Endothelial cell of hepatic sinusoid (primary cell): Measurements from ENCODE around the gene MYT1.

Experiments used
- in situ Hi-C: cut with HindIII; loops from 2 replicates; pipeline ENCODE4 v1.10.0; 2017; ENCODE audit warnings: low sequenced_read_pairs

MYT1 gene

GRCh38 chr20:64210656-64211369 lies 46.6 kb downstream of the MYT1 start:
- in situ Hi-C loops = loop anchor here (5.0 kb wide), 2 partner anchors 49 to 51 kb away; partner anchors contain the start of gene MYT1

DNA sequence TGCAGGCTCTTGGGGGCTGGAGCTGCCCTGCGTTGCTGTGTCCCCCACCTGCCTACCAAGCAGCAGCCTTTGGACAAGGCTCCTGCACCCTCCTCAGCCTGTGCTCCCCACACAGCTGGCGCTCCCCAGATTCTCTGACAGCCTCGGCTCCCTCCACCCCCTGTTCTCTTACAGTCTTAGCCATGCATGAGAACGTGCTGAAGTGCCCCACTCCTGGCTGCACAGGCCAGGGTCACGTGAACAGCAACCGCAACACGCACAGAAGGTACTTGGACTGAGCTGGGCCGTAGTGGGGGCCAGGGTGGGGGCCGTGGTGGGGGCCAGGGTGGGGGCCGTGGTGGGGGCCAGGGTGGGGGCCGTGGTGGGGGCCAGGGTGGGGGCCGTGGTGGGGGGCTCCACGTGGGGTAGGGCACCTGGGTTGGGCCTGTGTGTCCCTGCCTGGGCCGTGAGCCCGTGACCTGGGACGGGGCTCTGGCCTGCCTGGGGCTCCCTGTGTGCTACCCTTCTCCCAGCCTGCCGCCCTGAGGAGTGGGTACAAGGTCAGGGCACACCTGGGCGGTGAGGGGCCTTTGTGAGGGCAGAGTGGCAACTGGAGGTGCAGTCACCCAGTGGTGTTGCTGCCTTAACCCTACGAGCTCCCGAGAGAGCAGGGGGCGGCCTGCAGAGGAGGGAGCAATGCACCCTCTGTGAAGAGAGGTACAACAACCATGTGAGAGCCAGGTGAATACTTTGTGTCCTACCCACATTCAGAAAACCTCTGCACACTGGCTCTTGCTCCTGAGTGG lies 47.8 kb downstream of the MYT1 start:
- in situ Hi-C loops = loop anchor here (5.0 kb wide), 2 partner anchors 50 kb away; partner anchors contain the start of gene MYT1

GRCh38 chr20:64212755-64213154 lies 48.5 kb downstream of the MYT1 start:
- in situ Hi-C loops = loop anchor here (5.0 kb wide), 2 partner anchors 50 kb away; partner anchors contain the start of gene MYT1

DNA sequence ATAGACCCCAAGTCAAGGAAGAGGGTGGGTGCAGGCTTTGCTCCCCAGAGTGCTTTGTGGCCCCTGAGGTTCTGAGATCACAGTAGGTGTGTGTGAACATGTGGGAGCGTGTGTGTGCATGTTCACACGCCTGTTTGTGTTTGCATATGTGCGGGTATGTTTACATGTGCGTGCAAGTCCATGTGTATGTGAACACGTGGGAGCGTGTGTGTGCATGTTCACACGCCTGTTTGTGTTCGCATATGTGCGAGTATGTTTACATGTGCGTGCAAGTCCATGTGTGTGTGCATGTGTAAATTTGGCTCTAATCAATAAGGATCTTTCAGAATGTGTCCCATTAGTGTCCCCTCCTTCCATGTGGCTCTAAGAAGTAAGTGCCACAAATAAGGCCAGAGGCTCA lies 49.9 kb downstream of the MYT1 start:
- in situ Hi-C loops = loop anchor here (5.0 kb wide), 2 partner anchors 48 to 52 kb away; partner anchors contain the start of gene MYT1

DNA sequence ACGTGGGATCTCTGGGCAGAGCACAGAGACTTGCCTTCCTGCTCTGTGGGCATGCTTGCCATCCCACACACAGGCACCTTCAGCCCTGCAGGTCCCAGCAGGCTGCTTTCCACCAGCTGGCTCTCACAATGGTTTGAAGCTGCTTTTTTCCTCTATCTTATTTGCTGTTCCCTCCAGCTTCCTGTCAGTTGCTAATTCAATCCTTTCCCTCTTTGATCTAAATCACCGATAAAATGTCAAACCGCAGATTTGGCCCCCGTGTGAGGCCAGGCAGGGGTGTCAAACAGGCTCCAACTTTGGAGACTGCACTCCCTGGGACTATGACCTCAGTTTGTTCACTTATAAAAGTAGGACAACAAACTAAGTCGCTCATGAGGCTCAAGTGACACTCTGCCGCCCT lies 50.7 kb downstream of the MYT1 start:
- in situ Hi-C loops = loop anchor here (5.0 kb wide), 2 partner anchors 47 to 53 kb away; partner anchors contain the start of gene MYT1

DNA sequence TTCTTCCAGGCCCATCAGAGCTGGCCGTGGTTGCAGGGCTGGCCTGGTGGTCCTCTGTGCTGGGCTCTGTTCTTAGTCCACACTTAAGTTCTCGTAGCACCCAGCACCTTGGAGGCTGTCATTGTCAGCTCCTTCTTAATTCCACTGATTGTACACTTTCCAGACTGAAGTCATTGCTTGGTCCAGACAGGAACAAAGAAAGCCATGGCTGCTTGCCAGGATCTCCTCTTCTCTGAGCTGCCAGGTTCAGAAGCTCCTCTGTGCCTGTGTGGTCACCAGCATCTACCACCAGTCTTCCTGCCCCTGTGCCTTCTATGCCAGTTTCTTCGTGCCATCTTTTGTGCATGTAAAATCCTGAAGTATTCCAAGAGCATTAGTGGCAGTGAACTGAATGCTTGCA lies 51.8 kb downstream of the MYT1 start:
- in situ Hi-C loops = no loop called here

- in situ Hi-C loops = no loop called here
These were observed 52.7 kb downstream of the MYT1 start for GRCh38 chr20:64216910-64217309.

DNA sequence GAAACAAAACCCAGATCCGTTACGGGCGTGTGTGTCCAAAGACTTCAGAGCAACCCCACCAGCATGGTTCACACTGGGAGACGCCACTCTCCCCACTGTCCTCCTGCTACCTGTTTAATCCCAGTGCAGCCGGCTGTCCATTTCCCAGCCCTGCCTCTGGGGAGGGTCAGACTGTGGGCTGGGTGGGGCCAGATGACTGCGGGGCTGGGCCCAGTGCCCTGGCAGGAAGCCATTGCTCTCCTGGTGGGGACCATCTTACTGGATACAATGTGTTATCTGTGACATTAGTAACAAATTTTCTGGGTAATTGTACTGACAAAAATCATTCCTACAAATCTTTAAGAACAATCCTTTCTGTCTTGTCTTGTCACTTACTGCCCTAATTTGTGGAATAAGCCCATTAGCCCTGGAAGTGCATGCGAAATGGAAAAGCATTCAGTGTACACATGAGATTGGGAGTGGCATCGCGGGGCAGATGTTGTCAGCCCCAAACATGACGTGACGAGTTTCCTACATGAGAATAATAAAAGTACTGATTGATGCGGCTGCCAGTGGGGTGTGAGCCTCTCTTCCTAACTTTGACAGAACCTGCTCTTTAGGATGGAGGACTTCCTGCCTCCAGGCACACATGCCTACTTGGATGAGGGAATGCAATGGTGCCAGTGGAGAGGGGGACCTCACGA lies 53.4 kb downstream of the MYT1 start:
- in situ Hi-C loops = no loop called here

GRCh38 chr20:64219202-64219601 lies 55.0 kb downstream of the MYT1 start:
- in situ Hi-C loops = no loop called here

GRCh38 chr20:64219730-64220129 lies 55.5 kb downstream of the MYT1 start:
- in situ Hi-C loops = no loop called here

- in situ Hi-C loops = no loop called here
These were observed 56.2 kb downstream of the MYT1 start for GRCh38 chr20:64220420-64220819.

GRCh38 chr20:64220891-64221527 lies 56.8 kb downstream of the MYT1 start:
- in situ Hi-C loops = no loop called here

- in situ Hi-C loops = no loop called here
These were observed 58.1 kb downstream of the MYT1 start for GRCh38 chr20:64222291-64222735.

- in situ Hi-C loops = no loop called here
These were observed 58.7 kb downstream of the MYT1 start for GRCh38 chr20:64222851-64223525.

DNA sequence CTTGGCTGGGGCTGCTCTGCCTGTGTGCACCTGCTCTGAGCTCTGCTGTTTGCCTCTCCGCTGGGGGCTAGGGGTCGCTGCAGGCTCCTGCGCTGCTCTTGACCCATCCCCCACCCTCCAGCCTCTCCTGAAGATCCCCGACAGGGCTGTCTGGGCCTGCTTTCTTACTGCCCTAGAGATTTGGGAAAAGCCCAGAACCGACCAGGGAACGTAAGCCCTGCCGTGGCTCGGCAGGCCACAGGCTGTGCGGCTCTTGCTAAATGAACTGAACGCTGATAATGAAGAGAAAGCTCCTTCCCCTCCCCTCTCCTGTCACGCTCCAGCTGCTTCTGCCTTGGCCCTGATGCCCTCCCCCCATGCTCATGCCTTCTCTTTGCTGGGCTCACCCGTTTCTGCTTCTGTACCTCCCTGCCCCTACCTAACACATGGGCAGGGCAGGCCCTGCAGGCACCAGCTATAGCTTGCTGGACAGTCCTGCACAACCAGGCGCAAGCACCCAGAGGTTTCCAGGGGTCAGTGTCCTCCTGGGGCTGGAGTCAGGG lies 59.3 kb downstream of the MYT1 start:
- in situ Hi-C loops = no loop called here

GRCh38 chr20:64224351-64225170 lies 60.3 kb downstream of the MYT1 start:
- in situ Hi-C loops = no loop called here

- in situ Hi-C loops = no loop called here
These were observed 60.9 kb downstream of the MYT1 start for GRCh38 chr20:64225171-64225595.

DNA sequence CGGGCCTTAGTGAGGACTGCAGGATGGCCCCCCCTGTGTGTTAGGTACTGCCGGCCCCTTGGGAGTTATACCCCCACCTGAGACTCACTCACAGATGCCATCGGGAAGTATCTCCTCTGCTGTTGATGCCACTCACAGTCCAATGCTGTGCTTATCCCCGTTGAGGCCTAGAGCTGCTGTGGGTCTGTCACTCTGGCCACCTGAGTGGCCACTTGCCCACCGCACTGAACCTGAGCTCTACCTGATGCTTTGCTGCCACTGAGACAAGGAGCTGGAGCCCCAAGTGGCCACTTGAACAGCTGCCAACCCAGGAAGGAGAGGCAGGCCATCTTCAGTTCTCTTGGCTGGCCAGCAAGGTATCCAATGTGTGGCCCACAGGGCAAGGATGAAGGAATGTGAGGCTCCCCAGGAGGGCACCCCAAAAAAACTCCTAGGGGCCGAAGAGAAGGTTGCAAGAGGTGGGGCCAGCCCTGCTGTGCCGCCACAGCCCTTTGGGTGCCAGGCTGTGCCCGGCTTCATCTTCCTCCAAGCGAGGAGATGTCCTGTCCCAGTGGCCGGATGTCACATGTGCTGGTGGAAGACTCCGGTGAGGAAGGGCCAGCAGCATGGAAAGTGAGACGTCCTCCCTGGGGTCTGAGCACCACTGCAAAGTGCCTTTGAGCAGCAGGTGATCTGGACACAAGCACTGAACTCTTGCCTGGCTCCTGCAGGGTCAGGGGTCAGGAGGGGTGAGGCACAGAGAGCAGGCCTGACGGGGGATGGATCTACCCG lies 61.8 kb downstream of the MYT1 start:
- in situ Hi-C loops = no loop called here
